Ramos (cell line): ENCODE data around the gene CDKL2.
"Not testable (repeated sequence)": the region's sequence is repeated elsewhere in the genome, so short reads cannot be mapped to it uniquely, and the experiment has no call there.

ENCODE experiments used
- in situ Hi-C: fragments of 300-500 bp; cut with MboI; formaldehyde crosslinking; loops from one replicate; pipeline ENCODE4 v1.14.3; 2022; ENCODE audit warnings: low sequenced_read_pairs; ENCODE audit not compliant: unreplicated experiment

Gene CDKL2

GRCh38 chr4:75564023-75564422 is 66.3 kb downstream of the CDKL2 start:
- in situ Hi-C loops = no loop called here

DNA sequence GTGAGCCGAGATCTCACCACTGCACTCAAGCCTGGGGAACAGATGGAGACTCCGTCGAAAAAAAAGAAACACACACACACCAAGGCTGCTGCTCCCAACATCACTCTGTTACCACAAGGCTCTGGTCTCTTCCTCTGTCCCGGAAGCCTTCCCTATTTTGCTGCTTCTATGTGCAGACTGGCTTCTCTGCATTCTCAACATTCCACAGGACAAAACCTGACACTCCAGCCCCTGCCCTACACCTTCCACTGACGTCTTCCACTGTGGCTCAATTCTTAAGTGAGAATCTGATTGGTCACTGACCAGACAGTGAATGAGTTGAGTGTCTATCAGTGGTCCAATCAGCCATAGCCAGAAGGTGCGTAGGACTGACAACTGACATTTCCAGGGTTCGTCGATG is 68.5 kb downstream of the CDKL2 start:
- in situ Hi-C loops = no loop called here

DNA sequence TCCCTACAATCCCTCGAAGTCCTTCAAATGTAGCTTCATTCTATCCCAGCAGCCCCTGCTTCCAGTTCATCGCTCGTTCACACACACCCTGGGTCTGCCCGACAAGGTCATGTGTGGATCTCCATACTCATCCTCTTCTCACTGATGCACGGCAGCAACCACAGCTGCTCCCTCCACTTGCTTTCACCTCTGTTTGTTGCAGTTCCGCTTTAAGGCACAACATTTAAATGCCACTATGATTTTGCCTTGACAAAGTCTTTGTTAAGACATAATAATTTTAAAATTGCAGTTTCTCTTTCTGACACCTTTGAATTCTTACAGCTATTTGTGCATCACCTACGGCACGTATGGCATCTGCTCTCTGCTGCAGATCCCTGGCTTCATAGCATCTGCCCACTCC is 72.6 kb downstream of the CDKL2 start:
- in situ Hi-C loops = no loop called here

DNA sequence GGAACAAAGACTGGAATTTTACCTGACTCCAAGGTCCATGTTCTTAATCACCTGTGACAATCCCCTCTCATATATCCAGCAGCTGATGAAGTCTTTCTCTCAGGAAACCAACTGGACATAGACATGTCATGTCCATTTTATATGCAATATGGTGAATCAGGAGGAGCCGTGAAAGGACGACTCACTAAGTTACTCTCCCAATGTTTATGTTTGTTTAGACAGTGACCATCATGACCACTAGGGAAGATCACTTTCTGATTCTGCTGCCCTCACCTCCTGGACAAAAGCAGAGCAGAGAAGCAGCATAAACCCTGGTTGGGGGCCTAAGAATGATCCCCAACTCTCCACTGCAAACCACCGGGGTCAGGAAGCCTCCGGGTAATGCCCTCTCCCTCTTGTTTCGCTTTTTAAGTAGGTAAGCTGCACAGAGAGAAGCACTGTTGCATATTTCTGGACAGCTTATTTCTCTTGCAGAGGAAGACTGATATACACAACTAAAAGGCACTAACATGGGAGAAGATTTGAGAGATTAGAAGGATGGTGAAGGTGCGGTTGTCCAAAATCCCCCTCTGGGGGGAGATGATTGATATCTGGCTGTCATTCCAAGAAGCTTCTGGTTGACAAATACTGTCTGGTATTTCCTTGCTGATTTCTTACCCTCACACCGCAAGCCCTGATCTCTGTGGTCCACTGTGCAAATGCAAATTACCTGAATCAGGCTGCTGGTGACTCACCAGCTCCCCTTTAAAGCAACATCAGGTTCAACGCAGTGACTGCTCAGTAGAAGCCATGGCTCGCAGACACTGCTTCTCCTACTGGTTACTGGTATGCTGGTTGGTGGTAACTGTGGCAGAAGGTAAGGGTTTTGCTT is 74.8 kb downstream of the CDKL2 start, which contains the start of gene ODAPH:
Gene ODAPH (plus strand): TSS at position 773 of the 871 bp plus-strand sequence. CDS start 17 bp downstream, at position 790.
- in situ Hi-C loops = no loop called here

DNA sequence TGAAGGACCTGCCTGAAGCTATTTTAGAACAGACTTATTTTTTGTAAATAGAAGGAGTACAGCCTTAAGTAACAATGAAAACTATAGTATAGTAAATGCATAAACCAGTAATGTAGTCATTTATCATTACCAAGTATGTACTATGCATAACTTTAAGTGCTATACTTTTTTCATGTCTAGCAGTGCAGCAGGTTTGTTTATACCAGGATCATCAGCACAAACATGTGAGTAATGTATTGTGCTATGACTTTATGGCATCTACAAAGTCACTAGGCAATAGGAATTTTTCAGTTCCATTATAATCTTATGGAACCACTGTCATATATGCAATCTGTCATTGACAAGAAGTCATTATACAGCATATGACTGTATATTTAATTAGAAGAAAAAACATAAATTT is 77.9 kb downstream of the CDKL2 start:
- in situ Hi-C loops = no loop called here

DNA sequence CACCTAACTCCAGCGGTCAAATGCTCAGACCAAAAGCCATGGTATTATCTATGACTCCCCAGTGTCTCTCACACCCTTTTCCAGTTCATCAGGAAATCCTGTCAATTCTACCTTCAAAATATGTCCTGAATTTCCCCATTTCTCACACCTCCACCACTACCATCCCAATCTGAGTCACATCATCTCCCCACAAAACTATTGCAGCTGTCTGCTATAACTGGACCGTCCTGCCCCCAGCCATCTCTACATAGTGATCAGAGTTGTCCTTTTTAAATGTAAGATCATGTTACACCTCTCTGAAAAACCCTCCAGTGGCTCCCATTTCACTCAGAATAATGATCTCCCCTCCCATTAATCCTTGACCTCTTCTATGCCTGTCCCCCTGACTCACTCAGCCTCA is 81.3 kb downstream of the CDKL2 start:
- in situ Hi-C loops = no loop called here

GRCh38 chr4:75547647-75548387 is 82.5 kb downstream of the CDKL2 start:
- in situ Hi-C loops = no loop called here

DNA sequence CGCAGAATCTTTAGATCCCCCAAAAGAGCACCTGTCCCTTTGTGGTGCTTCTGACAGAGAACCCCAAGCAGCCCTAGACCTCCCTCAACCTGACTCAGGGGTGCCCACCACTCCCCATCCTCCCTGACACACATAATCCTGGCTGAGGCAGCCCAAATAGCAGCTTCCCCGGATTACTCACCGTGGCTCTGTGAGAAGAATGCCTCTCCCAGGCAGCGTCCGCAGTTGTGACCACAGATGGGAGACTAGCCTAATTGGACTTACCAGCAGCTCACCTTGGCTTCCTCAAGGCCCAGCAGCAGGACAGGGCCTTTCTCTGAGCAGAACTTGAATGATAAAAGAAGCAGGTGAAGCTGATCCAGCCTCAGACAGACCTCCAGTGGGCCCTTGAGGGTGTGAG is 84.8 kb downstream of the CDKL2 start:
- in situ Hi-C loops = no loop called here

DNA sequence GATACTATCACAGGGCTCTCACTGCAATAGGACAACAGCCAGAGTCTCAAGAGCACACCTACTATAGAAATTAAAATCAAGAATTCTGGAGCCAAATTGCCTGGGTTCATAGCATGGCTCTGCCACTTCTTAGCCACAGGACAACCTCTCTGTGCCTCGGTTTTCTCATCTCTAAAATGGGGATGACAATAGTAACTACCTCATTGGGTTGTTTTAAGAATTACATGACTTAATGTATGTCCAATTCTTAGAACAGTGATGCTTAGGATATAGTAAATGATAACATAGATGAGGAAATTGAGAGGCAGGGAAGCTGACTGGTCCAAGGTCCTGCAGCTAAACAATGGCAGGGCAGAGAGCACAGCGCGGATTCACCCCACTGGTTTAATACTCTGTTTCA is 85.5 kb downstream of the CDKL2 start:
- in situ Hi-C loops = no loop called here

DNA sequence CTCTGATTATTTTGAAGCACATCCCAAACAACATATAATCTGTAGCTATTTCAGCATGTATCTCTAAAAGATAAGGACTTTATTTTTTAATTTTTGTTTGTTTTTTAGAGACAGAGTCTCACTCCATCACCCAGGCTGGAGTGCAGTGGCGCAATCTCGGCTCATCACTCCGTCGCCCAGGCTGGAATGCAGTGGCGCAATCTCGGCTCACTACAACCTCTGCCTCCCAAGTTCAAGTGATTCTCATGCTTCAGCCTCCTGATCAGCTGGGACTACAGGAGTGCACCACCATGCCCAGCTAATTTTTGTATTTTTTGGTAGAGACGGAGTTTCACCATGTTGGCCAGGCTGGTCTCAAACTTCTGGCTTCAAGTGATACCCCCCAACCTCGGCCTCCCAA is 86.1 kb downstream of the CDKL2 start:
- in situ Hi-C loops = not testable (repeated sequence)

GRCh38 chr4:75542824-75543223 is 87.5 kb downstream of the CDKL2 start:
- in situ Hi-C loops = no loop called here

GRCh38 chr4:75537308-75537707 is 93.0 kb downstream of the CDKL2 start:
- in situ Hi-C loops = not testable (repeated sequence)

DNA sequence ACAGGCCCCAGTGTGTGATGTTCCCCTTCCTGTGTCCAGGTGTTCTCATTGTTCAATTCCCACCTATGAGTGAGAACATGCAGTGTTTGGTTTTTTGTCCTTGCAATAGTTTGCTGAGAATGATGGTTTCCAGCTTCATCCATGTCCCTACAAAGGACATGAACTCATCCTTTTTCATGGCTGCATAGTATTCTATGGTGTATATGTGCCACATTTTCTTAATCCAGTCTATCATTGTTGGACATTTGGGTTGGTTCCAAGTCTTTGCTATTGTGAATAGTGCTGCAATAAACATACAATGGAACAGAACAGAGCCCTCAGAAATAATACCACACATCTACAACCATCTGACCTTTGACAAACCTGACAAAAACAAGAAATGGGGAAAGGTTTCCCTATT is 96.4 kb downstream of the CDKL2 start:
- in situ Hi-C loops = not testable (repeated sequence)

GRCh38 chr4:75533339-75533887 is 96.9 kb downstream of the CDKL2 start:
- in situ Hi-C loops = not testable (repeated sequence)

- in situ Hi-C loops = not testable (repeated sequence)
Observed at GRCh38 chr4:75531536-75532143, 98.7 kb downstream of the CDKL2 start.

DNA sequence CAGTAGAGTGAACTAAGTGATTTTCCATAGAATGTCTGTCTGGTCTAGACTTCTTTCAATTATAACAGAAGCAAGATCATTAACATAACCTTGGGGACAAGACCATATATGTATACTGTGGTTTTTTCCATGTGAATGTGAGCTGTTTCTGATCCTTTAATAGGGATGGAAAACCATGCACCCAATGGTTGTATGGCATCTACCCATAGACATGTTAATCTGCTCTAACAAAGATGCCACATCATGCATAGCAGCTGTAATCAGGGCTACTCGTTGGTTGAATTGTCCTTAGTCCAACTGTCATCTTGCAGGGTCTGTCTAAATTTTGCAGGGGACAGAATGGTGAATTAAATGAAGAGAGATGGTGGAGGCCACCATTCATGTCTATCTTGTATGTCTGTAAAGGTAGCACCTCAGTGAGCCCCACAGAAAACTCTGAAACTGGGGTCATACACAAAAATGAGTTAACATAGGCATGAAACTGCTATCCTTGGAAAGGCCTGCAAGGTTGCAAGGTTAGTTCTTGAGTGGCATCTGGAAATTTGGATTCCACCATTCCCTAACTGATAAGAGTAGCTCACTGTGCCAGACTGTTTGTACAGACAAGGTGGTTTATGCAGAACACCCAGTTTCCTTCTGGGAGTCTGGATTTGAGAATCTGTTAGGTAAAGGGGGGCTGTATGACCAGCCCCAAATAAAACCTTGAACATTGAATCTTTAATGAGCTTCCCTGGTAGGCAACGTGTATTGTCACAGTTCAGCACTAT is 99.6 kb downstream of the CDKL2 start:
- in situ Hi-C loops = no loop called here
